ENCODE results near the gene VOPP1. TPM values are rescaled to one million over a fixed set of nuclear protein-coding genes. Genes with fewer than 3 reads are reported as not detected.

VOPP1 gene
- total and polyA plus RNA-seq, 4 experiments from 2014 or later = 43.0 to 98.7 (median 90.7) TPM

DNA sequence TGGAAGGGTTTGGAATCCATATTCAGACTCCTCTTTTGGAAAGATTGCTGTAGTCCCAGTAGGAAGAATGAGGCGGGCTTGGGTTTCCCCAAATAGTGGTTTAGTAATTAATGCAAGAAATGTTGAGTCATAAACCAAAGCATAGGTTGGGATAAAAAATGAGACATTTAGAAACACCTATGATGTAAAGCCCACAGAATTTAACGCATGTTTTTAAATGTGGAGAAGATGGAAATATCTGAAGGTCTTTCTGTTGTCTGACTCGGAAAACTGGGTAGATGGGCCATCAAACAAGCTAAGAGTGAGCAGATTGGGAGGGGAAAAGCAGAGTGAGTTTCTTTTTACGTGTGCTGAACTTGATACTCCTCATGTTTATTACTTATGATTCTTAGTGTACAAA lies 145.0 kb downstream of the VOPP1 start:
- H3K36me3 Mint-ChIP-seq = peaks cover 17 to 23% of the 10 kb centered on the region in 2 donors
- H3K27ac Mint-ChIP-seq = no peak overlapping the region
- H3K27me3 ChIP-seq (ENCODE audit: insufficient read depth, low read length) = no peaks in the 10 kb centered on the region
- H3K27ac ChIP-seq (ENCODE audit: low read depth, low read length) = no peak overlapping the region
- H3K4me3 Mint-ChIP-seq = no peak overlapping the region
- H3K9me3 ChIP-seq (ENCODE audit: control insufficient read depth in 1 of 2, low read length in 2 of 2) = no peaks in the 10 kb centered on the region
- no peaks in the 10 kb centered on the region for H3K4me1 Mint-ChIP-seq
- ChIA-PET CTCF (ENCODE audit: partially characterized antibody) (interaction anchor here (0.6 to 3.4 kb wide), 7 partner anchors 12 to 171 kb away, joined by 3 to 18 read pairs (median 3); no protein-coding TSS in a partner anchor), POLR2A (ENCODE audit: partially characterized antibody) (no interaction called here)
- DNase-seq = no peak
- H3K9me3 Mint-ChIP-seq = no peaks in the 10 kb centered on the region
- intact Hi-C loops (cut with micrococcal nuclease) = no loop called here
- H3K27me3 Mint-ChIP-seq = no peaks in the 10 kb centered on the region
- H3K4me1 ChIP-seq (ENCODE audit: insufficient read depth, low read length) = no peaks in the 10 kb centered on the region
- H3K4me3 ChIP-seq (ENCODE audit: low read length in 2 of 2) = no peak overlapping the region
- no peaks in the 10 kb centered on the region for H3K36me3 ChIP-seq (ENCODE audit: insufficient read depth, low read length)

GRCh38 chr7:55426676-55427075 lies 145.6 kb downstream of the VOPP1 start:
- no peaks in the 10 kb centered on the region for H3K9me3 ChIP-seq (ENCODE audit: control insufficient read depth in 1 of 2, low read length in 2 of 2)
- peaks cover 17 to 23% of the 10 kb centered on the region in 2 donors for H3K36me3 Mint-ChIP-seq
- H3K4me1 Mint-ChIP-seq = no peaks in the 10 kb centered on the region
- intact Hi-C loops (cut with micrococcal nuclease) = no loop called here
- H3K9me3 Mint-ChIP-seq = no peaks in the 10 kb centered on the region
- no peak for DNase-seq
- no peaks in the 10 kb centered on the region for H3K27me3 Mint-ChIP-seq
- H3K4me1 ChIP-seq (ENCODE audit: insufficient read depth, low read length) = no peaks in the 10 kb centered on the region
- ChIA-PET POLR2A (ENCODE audit: partially characterized antibody) (no interaction called here), CTCF (ENCODE audit: partially characterized antibody) (interaction anchor here (0.8 to 3.4 kb wide), 4 partner anchors 11 to 172 kb away, joined by 3 to 18 read pairs (median 4); no protein-coding TSS in a partner anchor)
- H3K27ac Mint-ChIP-seq = peak overlapping the region in 4 of 7 donors; percentile 16 to 89 (median 43)
- H3K27me3 ChIP-seq (ENCODE audit: insufficient read depth, low read length) = no peaks in the 10 kb centered on the region
- H3K4me3 ChIP-seq (ENCODE audit: low read length in 2 of 2) = no peak overlapping the region
- H3K27ac ChIP-seq (ENCODE audit: low read depth, low read length) = no peak overlapping the region
- no peak overlapping the region for H3K4me3 Mint-ChIP-seq
- no peaks in the 10 kb centered on the region for H3K36me3 ChIP-seq (ENCODE audit: insufficient read depth, low read length)

DNA sequence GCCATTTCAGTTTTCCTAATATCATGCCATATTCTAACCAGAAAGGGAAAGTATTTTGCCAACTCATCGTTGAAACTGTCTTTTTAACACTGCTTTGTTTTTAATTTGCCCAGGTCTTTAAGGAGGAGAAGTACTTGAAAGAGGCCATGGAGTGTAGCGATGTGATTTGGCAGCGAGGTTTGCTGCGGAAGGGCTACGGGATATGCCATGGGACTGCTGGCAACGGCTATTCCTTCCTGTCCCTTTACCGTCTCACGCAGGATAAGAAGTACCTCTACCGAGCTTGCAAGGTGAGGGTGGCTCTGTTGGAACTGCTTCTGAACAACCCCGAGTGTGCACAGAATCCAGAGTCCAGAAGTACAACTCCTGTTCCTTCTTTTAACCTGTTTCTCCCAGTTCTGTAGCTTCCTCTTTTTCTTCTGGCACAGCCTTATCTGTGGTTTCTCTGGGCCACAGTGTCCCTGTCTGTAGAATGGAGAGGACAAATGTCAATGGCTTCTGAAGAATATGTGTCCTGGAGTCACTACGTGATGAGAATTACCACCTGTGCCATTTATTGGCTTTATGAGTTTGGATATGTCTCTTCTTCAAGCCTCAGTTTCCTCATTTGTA lies 147.1 kb downstream of the VOPP1 start:
- Mint-ChIP-seq H3K27ac (peak overlapping the region in 3 of 7 donors; percentile 3 to 62 (median 9)), H3K27me3 (no peaks in the 10 kb centered on the region), H3K4me1 (no peaks in the 10 kb centered on the region), H3K9me3 (no peaks in the 10 kb centered on the region), H3K36me3 (peaks cover 17 to 23% of the 10 kb centered on the region in 2 donors), H3K4me3 (no peak overlapping the region)
- ChIA-PET CTCF (ENCODE audit: partially characterized antibody) (interaction anchor here (1.9 to 3.4 kb wide), 5 partner anchors 10 to 172 kb away, joined by 6 to 18 read pairs (median 10); no protein-coding TSS in a partner anchor), POLR2A (ENCODE audit: partially characterized antibody) (no interaction called here)
- no peaks in the 10 kb centered on the region for H3K4me1 ChIP-seq (ENCODE audit: insufficient read depth, low read length)
- H3K27me3 ChIP-seq (ENCODE audit: insufficient read depth, low read length) = no peaks in the 10 kb centered on the region
- intact Hi-C loops (cut with micrococcal nuclease) = no loop called here
- no peaks in the 10 kb centered on the region for H3K9me3 ChIP-seq (ENCODE audit: control insufficient read depth in 1 of 2, low read length in 2 of 2)
- H3K4me3 ChIP-seq (ENCODE audit: low read length in 2 of 2) = no peak overlapping the region
- no peak overlapping the region for H3K27ac ChIP-seq (ENCODE audit: low read depth, low read length)
- DNase-seq = no peak
- no peaks in the 10 kb centered on the region for H3K36me3 ChIP-seq (ENCODE audit: insufficient read depth, low read length)

- Histone ChIP-seq H3K36me3 (ENCODE audit: insufficient read depth, low read length) (no peaks in the 10 kb centered on the region), H3K27ac (ENCODE audit: low read depth, low read length) (no peak overlapping the region), H3K4me1 (ENCODE audit: insufficient read depth, low read length) (no peaks in the 10 kb centered on the region), H3K27me3 (ENCODE audit: insufficient read depth, low read length) (no peaks in the 10 kb centered on the region), H3K9me3 (ENCODE audit: control insufficient read depth in 1 of 2, low read length in 2 of 2) (no peaks in the 10 kb centered on the region), H3K4me3 (ENCODE audit: low read length in 2 of 2) (no peak overlapping the region)
- DNase-seq = no peak
- H3K4me3 Mint-ChIP-seq = no peak overlapping the region
- no peaks in the 10 kb centered on the region for H3K27me3 Mint-ChIP-seq
- ChIA-PET POLR2A (ENCODE audit: partially characterized antibody) (no interaction called here), CTCF (ENCODE audit: partially characterized antibody) (interaction anchor here (1.9 to 2.4 kb wide), 3 partner anchors 8 to 174 kb away, joined by 8 to 15 read pairs (median 10); no protein-coding TSS in a partner anchor)
- H3K4me1 Mint-ChIP-seq = no peaks in the 10 kb centered on the region
- peaks cover 17 to 25% of the 10 kb centered on the region in 2 donors for H3K36me3 Mint-ChIP-seq
- H3K27ac Mint-ChIP-seq = no peak overlapping the region
- intact Hi-C loops (cut with micrococcal nuclease) = no loop called here
- no peaks in the 10 kb centered on the region for H3K9me3 Mint-ChIP-seq
These were observed 148.4 kb downstream of the VOPP1 start for GRCh38 chr7:55423891-55424290.

DNA sequence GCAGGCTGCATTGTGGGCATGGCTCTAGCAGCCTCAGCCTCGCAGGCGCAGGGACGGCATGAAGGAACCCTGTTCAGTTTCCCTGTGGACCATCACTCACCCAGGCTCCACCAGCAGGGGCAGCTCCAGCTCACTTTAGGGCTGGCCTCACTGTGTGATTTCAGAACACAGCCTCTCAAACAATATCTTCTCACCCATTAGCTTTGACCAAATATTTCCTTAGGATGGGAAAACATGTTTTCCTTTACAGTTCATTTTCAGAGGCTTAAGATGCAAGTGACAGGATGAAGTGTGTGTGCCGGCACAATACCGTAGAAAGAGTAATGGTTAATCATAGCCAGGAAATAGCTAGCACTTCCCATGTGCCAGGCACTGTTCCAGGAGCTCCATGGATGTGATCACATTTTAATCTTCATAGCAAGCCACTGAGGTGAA lies 149.0 kb downstream of the VOPP1 start:
- no peak for DNase-seq
- no peaks in the 10 kb centered on the region for H3K9me3 ChIP-seq (ENCODE audit: control insufficient read depth in 1 of 2, low read length in 2 of 2)
- POLR2A ChIA-PET (ENCODE audit: partially characterized antibody) = no interaction called here
- no peaks in the 10 kb centered on the region for H3K27me3 ChIP-seq (ENCODE audit: insufficient read depth, low read length)
- no peak overlapping the region for H3K27ac Mint-ChIP-seq
- no peaks in the 10 kb centered on the region for H3K4me1 ChIP-seq (ENCODE audit: insufficient read depth, low read length)
- no peak overlapping the region for H3K4me3 ChIP-seq (ENCODE audit: low read length in 2 of 2)
- no peak overlapping the region for H3K27ac ChIP-seq (ENCODE audit: low read depth, low read length)
- H3K4me1 Mint-ChIP-seq = no peaks in the 10 kb centered on the region
- H3K36me3 ChIP-seq (ENCODE audit: insufficient read depth, low read length) = no peaks in the 10 kb centered on the region
- H3K27me3 Mint-ChIP-seq = no peaks in the 10 kb centered on the region
- H3K9me3 Mint-ChIP-seq = no peaks in the 10 kb centered on the region
- intact Hi-C loops (cut with micrococcal nuclease) = no loop called here
- CTCF ChIA-PET (ENCODE audit: partially characterized antibody) = interaction anchor here (1.9 to 2.4 kb wide), 3 partner anchors 8 to 174 kb away, joined by 8 to 15 read pairs (median 10); no protein-coding TSS in a partner anchor
- H3K36me3 Mint-ChIP-seq = peaks cover 17 to 25% of the 10 kb centered on the region in 2 donors
- no peak overlapping the region for H3K4me3 Mint-ChIP-seq

Other genes with a start within 250 kb of the VOPP1 start
- 1 to 10 TPM; 4.4 to 4.5 TPM for gene LANCL2, start 207.2 kb downstream of the VOPP1 start, total RNA-seq
- gene LANCL2, start 207.2 kb downstream of the VOPP1 start, polyA plus RNA-seq = 1 to 10 TPM; 5.9 to 7.0 TPM

Data from CD4-positive, alpha-beta memory T cell (primary cell).